ENCODE results near the gene GABBR2. TPM values are rescaled to one million over a fixed set of nuclear protein-coding genes. Genes with fewer than 3 reads are reported as not detected.

Gene GABBR2
- total RNA-seq, 1 donor from 2014 or later, result 0.84 TPM

GRCh38 chr9:98654247-98654646 lies 54.5 kb downstream of the GABBR2 start:
- Histone ChIP-seq H3K4me1 (no peaks in the 10 kb centered on the region), H3K27ac (no peak overlapping the region), H3K9me3 (no peaks in the 10 kb centered on the region), H3K4me3 (no peak overlapping the region), H3K27me3 (no peaks in the 10 kb centered on the region), H3K36me3 (no peaks in the 10 kb centered on the region)
- no peak for TF ChIP-seq CTCF (IDR thresholded peaks at IDR 0.05)
- ATAC-seq (no peak), DNase-seq (no peak)
- intact Hi-C loops (cut with DNase I), result no loop called here

- no peak for ATAC-seq
- no peak for TF ChIP-seq CTCF (IDR thresholded peaks at IDR 0.05)
- intact Hi-C loops (cut with DNase I), result no loop called here
These were observed 56.0 kb downstream of the GABBR2 start for GRCh38 chr9:98652741-98653140.

GRCh38 chr9:98652302-98652701 lies 56.4 kb downstream of the GABBR2 start:
- no peak for TF ChIP-seq CTCF (IDR thresholded peaks at IDR 0.05)
- Histone ChIP-seq H3K9me3 (no peaks in the 10 kb centered on the region), H3K36me3 (no peaks in the 10 kb centered on the region), H3K27me3 (no peaks in the 10 kb centered on the region), H3K4me1 (no peaks in the 10 kb centered on the region), H3K4me3 (no peak overlapping the region), H3K27ac (no peak overlapping the region)
- DNase-seq (no peak), ATAC-seq (no peak)
- intact Hi-C loops (cut with DNase I), result no loop called here

More at GRCh38 chr9:98652741-98653140, 56.0 kb downstream of the GABBR2 start:
- Histone ChIP-seq H3K27me3 (no peaks in the 10 kb centered on the region), H3K27ac (no peak overlapping the region), H3K9me3 (no peaks in the 10 kb centered on the region), H3K4me3 (no peak overlapping the region), H3K36me3 (no peaks in the 10 kb centered on the region), H3K4me1 (no peaks in the 10 kb centered on the region)
- DNase-seq, result no peak

- intact Hi-C loops (cut with DNase I), result no loop called here
- no peak for DNase-seq
- TF ChIP-seq CTCF (IDR thresholded peaks at IDR 0.05), result no peak
- no peak overlapping the region for H3K4me3 ChIP-seq
- no peak for ATAC-seq
- no peaks in the 10 kb centered on the region for H3K36me3 ChIP-seq
- no peaks in the 10 kb centered on the region for H3K4me1 ChIP-seq
- no peaks in the 10 kb centered on the region for H3K9me3 ChIP-seq
- H3K27me3 ChIP-seq, result no peaks in the 10 kb centered on the region
- no peak overlapping the region for H3K27ac ChIP-seq
These were observed 61.5 kb downstream of the GABBR2 start for GRCh38 chr9:98647236-98647635.

GRCh38 chr9:98644011-98644410 lies 64.7 kb downstream of the GABBR2 start:
- intact Hi-C loops (cut with DNase I), result no loop called here
- TF ChIP-seq CTCF (IDR thresholded peaks at IDR 0.05), result no peak
- H3K36me3 ChIP-seq, result no peaks in the 10 kb centered on the region
- H3K4me1 ChIP-seq, result no peaks in the 10 kb centered on the region
- no peak overlapping the region for H3K27ac ChIP-seq
- no peaks in the 10 kb centered on the region for H3K9me3 ChIP-seq
- H3K4me3 ChIP-seq, result no peak overlapping the region
- ATAC-seq, result no peak
- no peaks in the 10 kb centered on the region for H3K27me3 ChIP-seq
- no peak for DNase-seq

GRCh38 chr9:98642661-98643312 lies 65.9 kb downstream of the GABBR2 start:
- no peaks in the 10 kb centered on the region for H3K4me1 ChIP-seq
- no peaks in the 10 kb centered on the region for H3K27me3 ChIP-seq
- H3K27ac ChIP-seq, result no peak overlapping the region
- intact Hi-C loops (cut with DNase I), result no loop called here
- H3K36me3 ChIP-seq, result no peaks in the 10 kb centered on the region
- DNase-seq (no peak), ATAC-seq (no peak)
- no peak for TF ChIP-seq CTCF (IDR thresholded peaks at IDR 0.05)
- H3K9me3 ChIP-seq, result no peaks in the 10 kb centered on the region
- no peak overlapping the region for H3K4me3 ChIP-seq
